Prostate gland (tissue), 2 donors: ENCODE measurements around the gene PDXDC1.
"Not testable (repeated sequence)": the region's sequence is repeated elsewhere in the genome, so short reads cannot be mapped to it uniquely, and the experiment has no call there.

ENCODE experiments used
- CTCF ChIP-seq, 4 experiments: fragments of 200-600 bp in 2 of 4; fragments of 450-650 bp in 2 of 4; sonication (generic) in 2 of 4; IDR thresholded peaks; 1 replicate in 3 of 4; 2 replicates in 1 of 4; pipeline ENCODE4 v1.5.1; 2016 to 2019; ENCODE audit warnings: antibody characterized with exemption in 4 of 4, mild to moderate bottlenecking in 2 of 4, moderate library complexity in 2 of 4
- POLR2A ChIP-seq: fragments of 450-650 bp; IDR thresholded peaks from one replicate; pipeline ENCODE4 v1.6.1; 2016; ENCODE audit warnings: antibody characterized with exemption, mild to moderate bottlenecking
- POLR2AphosphoS5 ChIP-seq: sonication (generic); formaldehyde crosslinking; IDR thresholded peaks from one replicate; pipeline ENCODE4 v1.6.1; 2017; ENCODE audit warnings: antibody characterized with exemption

DNA sequence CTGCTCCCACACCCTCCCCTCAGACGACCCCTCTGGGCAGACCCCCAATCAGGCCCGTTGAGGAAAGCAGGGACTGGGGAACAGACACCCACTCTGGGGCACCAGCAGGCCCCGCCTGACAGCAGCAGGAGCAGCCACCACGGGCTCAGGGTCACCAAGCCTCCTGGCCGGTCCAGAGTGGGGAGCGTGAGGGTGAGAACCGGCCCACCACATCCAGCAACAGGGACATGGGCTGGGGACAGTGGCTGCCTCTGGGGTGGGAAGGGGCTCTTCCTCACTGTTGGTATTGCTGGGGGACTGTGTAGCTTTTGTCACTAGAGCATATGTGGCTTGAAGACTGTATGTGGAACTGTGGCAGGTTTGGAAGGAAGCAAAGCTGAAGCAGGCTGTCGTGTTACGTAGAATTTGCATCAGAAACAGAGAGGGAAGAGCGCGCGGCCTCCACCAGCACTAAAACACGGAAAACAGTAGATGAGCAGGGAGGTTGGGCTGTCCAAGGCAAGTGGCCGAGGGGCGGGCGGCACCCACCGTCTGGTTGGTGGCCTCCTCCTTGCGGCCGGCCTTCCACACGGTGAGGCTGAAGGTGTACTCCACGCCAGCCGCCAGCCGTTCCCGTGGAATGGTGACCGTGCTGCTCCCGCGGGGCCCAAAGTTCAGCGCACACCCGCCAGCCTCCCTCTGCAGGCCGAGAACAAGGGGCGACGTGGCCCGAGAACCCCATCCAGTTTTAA lies 160.1 kb downstream of the PDXDC1 start:
- TF ChIP-seq CTCF (IDR thresholded peaks at IDR 0.05); POLR2A; POLR2AphosphoS5: not testable (repeated sequence)
